Measurements from ENCODE around the gene DNAJC25. TPM values are rescaled to one million over a fixed set of nuclear protein-coding genes. Genes with fewer than 3 reads are reported as not detected.

The DNAJC25 gene
- total and polyA plus RNA-seq, 2 experiments from 2014 or later = 8.4 to 8.9 TPM

- TF ChIP-seq REST (IDR thresholded peaks at IDR 0.05; ENCODE audit: unreplicated experiment) (no peak), EZH2phosphoT487 (IDR thresholded peaks at IDR 0.05; ENCODE audit: unreplicated experiment) (no peak), STAT1 (IDR thresholded peaks at IDR 0.05; ENCODE audit: unreplicated experiment) (no peak), CTCF (conservative IDR thresholded peaks at IDR 0.05; ENCODE audit: low read depth in 2 of 2) (no peak), NANOG (IDR thresholded peaks at IDR 0.05; ENCODE audit: borderline replicate concordance) (no peak), CREB1 (CRISPR knock-in tag; IDR thresholded peaks at IDR 0.05; ENCODE audit: low read depth) (no peak)
These were observed 48.1 kb downstream of the DNAJC25 start (continued) for GRCh38 chr9:111679199-111679598.

- H3K4me2 ChIP-seq = no peak overlapping the region
- no peaks in the 10 kb centered on the region for H3K27me3 ChIP-seq (ENCODE audit: insufficient read depth)
- H3F3A ChIP-seq (replicated peaks; ENCODE audit: low read depth) = no peaks in the 10 kb centered on the region
- no peaks in the 10 kb centered on the region for H3K9me2 ChIP-seq (ENCODE audit: insufficient read depth)
- Mint-ChIP-seq H3K9me3 (peaks cover 5% of the 10 kb centered on the region; the same call in 2 of the 3 replicates), H3K4me1 (no peaks in the 10 kb centered on the region), H3K4me3 (no peak overlapping the region), H3K27ac (no peak overlapping the region), H3K27me3 (ENCODE audit: insufficient read depth, low read depth, poor library complexity) (no peaks in the 10 kb centered on the region), H3K36me3 (ENCODE audit: low read depth) (peaks cover 6% of the 10 kb centered on the region; the same call in 2 of the 3 replicates)
- H3K4me3 ChIP-seq = no peak overlapping the region
- H3K4me1 ChIP-seq (ENCODE audit: insufficient read depth) = no peaks in the 10 kb centered on the region
- H3K36me3 ChIP-seq (ENCODE audit: insufficient read depth) = no peaks in the 10 kb centered on the region
- no peaks in the 10 kb centered on the region for H4K20me1 ChIP-seq (replicated peaks; ENCODE audit: insufficient read depth)
- no peak for ATAC-seq
- no peak for DNase-seq (ENCODE audit: low spot score)
- no peak overlapping the region for H2AFZ ChIP-seq
- no peaks in the 10 kb centered on the region for H3K79me2 ChIP-seq (replicated peaks; ENCODE audit: insufficient read depth)
- no peak overlapping the region for H3K27ac ChIP-seq (ENCODE audit: low read depth)
- TF ChIP-seq EZH2phosphoT487 (IDR thresholded peaks at IDR 0.05; ENCODE audit: unreplicated experiment) (no peak), ZNF462 (CRISPR knock-in tag; IDR thresholded peaks at IDR 0.05) (no peak), CREB1 (CRISPR knock-in tag; IDR thresholded peaks at IDR 0.05; ENCODE audit: low read depth) (no peak), NANOG (IDR thresholded peaks at IDR 0.05; ENCODE audit: borderline replicate concordance) (no peak), JUNB (IDR thresholded peaks at IDR 0.05; ENCODE audit: unreplicated experiment) (no peak), EZH2 (IDR thresholded peaks at IDR 0.05; ENCODE audit: low read depth, unreplicated experiment) (no peak), STAT1 (IDR thresholded peaks at IDR 0.05; ENCODE audit: unreplicated experiment) (no peak), ZNF114 (CRISPR knock-in tag; IDR thresholded peaks at IDR 0.05) (no peak)
These were observed 52.3 kb downstream of the DNAJC25 start for GRCh38 chr9:111683392-111683791.

All from GM23338 (cell line).